GM12878 (cell line): Measurements from ENCODE around the gene SLIRP. TPM values are rescaled to one million over a fixed set of nuclear protein-coding genes. Genes with fewer than 3 reads are reported as not detected.

ENCODE experiments used
- ASH2L ChIP-seq: fragments of 300-600, 200-600 bp; sonication (generic); IDR thresholded peaks from 2 replicates; pipeline ENCODE4 v1.6.1; 2017; ENCODE audit warnings: low read depth, mild to moderate bottlenecking, borderline replicate concordance
- ATF2 ChIP-seq: IDR thresholded peaks from 2 replicates; pipeline ENCODE4 v1.6.1; 2012; ENCODE audit warnings: low read length, inconsistent platforms
- ATF7 ChIP-seq: fragments of 450-650 bp; IDR thresholded peaks from 2 replicates; pipeline ENCODE4 v1.6.1; 2016; ENCODE audit warnings: low read depth, mild to moderate bottlenecking
- BCLAF1 ChIP-seq: fragments of 450-650 bp; IDR thresholded peaks from 2 replicates; pipeline ENCODE4 v1.6.1; 2017; ENCODE audit warnings: antibody characterized with exemption, mild to moderate bottlenecking, moderate library complexity
- E2F8 ChIP-seq: fragments of 450-650 bp; IDR thresholded peaks from 2 replicates; pipeline ENCODE4 v1.6.1; 2018; ENCODE audit warnings: mild to moderate bottlenecking, low read depth, moderate library complexity; ENCODE audit not compliant: partially characterized antibody
- E4F1 ChIP-seq: fragments of 450-650 bp; IDR thresholded peaks from 2 replicates; pipeline ENCODE4 v1.6.1; 2018; ENCODE audit warnings: borderline replicate concordance, mild to moderate bottlenecking; ENCODE audit not compliant: partially characterized antibody
- GABPA ChIP-seq: IDR thresholded peaks from 2 replicates; pipeline ENCODE4 v1.6.1; 2014; ENCODE audit warnings: antibody characterized with exemption, low read depth, mild to moderate bottlenecking, inconsistent platforms
- HCFC1 ChIP-seq: fragments of 150-350 bp; IDR thresholded peaks from 2 replicates; pipeline ENCODE4 v1.6.1; 2014; ENCODE audit warnings: low read length
- KAT2A ChIP-seq: conservative IDR thresholded peaks from 2 replicates; pipeline ENCODE4 v1.6.1; 2011; ENCODE audit warnings: low read depth, low read length; ENCODE audit not compliant: control insufficient read depth
- NKRF ChIP-seq: fragments of 450-650 bp; conservative IDR thresholded peaks from 2 replicates; pipeline ENCODE4 v1.6.1; 2017; ENCODE audit warnings: mild to moderate bottlenecking, moderate library complexity
- NRF1 ChIP-seq: conservative IDR thresholded peaks from 2 replicates; pipeline ENCODE4 v1.6.1; 2011; ENCODE audit warnings: mild to moderate bottlenecking, low read depth, low read length, improper control_type of control experiment
- RB1 ChIP-seq: fragments of 450-650 bp; formaldehyde crosslinking; IDR thresholded peaks from 2 replicates; pipeline ENCODE4 v1.6.1; 2017; ENCODE audit warnings: mild to moderate bottlenecking, borderline replicate concordance
- RBBP5 ChIP-seq: fragments of 200-600 bp; sonication (generic); conservative IDR thresholded peaks from 2 replicates; pipeline ENCODE4 v1.6.1; 2016
- SMAD5 ChIP-seq: IDR thresholded peaks from 2 replicates; pipeline ENCODE4 v1.6.1; 2016; ENCODE audit warnings: antibody characterized with exemption, low read depth
- STAT1 ChIP-seq: fragments of 450-650 bp; conservative IDR thresholded peaks from 2 replicates; pipeline ENCODE4 v1.6.1; 2014; ENCODE audit warnings: antibody characterized with exemption, mild to moderate bottlenecking
- SUZ12 ChIP-seq: fragments of 200-600 bp; sonication (generic); IDR thresholded peaks from one replicate; pipeline ENCODE4 v1.6.1; 2018; ENCODE audit warnings: antibody characterized with exemption, mild to moderate bottlenecking; ENCODE audit not compliant: unreplicated experiment
- TCF12 ChIP-seq: IDR thresholded peaks from 2 replicates; pipeline ENCODE4 v1.6.1; 2011; ENCODE audit warnings: low read depth, mild to moderate bottlenecking, low read length
- ZNF217 ChIP-seq: fragments of 450-650 bp; IDR thresholded peaks from 2 replicates; pipeline ENCODE4 v1.6.1; 2017; ENCODE audit warnings: antibody characterized with exemption, mild to moderate bottlenecking
- ZNF274 ChIP-seq: IDR thresholded peaks from one replicate; pipeline ENCODE4 v1.8.0; 2011; ENCODE audit not compliant: insufficient read length, insufficient read depth
- polyA plus RNA-seq, 11 experiments: library from polyadenylated mRNA; depleted of rRNA in 4 of 11; unstranded in 6 of 11; stranded (reverse) in 5 of 11; fragments of >200 nt; fragmentation: Nextera tagmentation in 4 of 11; fragmentation: Illumina TruSeq in 1 of 11; extraction: Ambion mirVana in 4 of 11; extraction: Trizol in 1 of 11; gene quantifications; 1 replicate in 1 of 11; 2 replicates in 10 of 11; pipeline versions ENCODE4 v1.2.1 to v1.2.3, GENCODE V29; 2011 to 2016; ENCODE audit warnings: inconsistent platforms in 2 of 11, missing spikeins in 2 of 11, low read depth in 1 of 11
- total RNA-seq, 4 experiments: library from RNA; depleted of rRNA in 3 of 4; stranded (reverse); fragments of >200 nt in 3 of 4; fragmentation: Illumina TruSeq in 1 of 4; extraction: Trizol in 1 of 4; gene quantifications; 2 replicates each; pipeline versions ENCODE4 v1.2.1 to v1.2.3, GENCODE V29; 2013 to 2021

SLIRP gene
- total and polyA plus RNA-seq, 10 of the 15 experiments (the other 5 are each of a cell fraction or from before 2014, with no cell fraction given) = 196 to 1,510 (median 596) TPM

GRCh38 chr14:77707724-77708408 is at the start of gene SLIRP, which contains the start of gene ALKBH1 (continued):
- peak; percentile 91; the same call in 1 of the 2 replicates for TF ChIP-seq SMAD5
- TF ChIP-seq E4F1 = no peak
- TF ChIP-seq ATF2 = no peak
- peak; percentile 99 for TF ChIP-seq GABPA
- TF ChIP-seq KAT2A = no peak
- TF ChIP-seq STAT1 = no peak; the same call in 1 of the 2 replicates
- TF ChIP-seq SUZ12 = no peak
- TF ChIP-seq NKRF = peak; percentile 83
- TF ChIP-seq ASH2L = no peak
- TF ChIP-seq ZNF217 = no peak
- TF ChIP-seq TCF12 = 0 out of 2 replicates have a peak, but pooled peaks have one; percentile 29
- TF ChIP-seq HCFC1 = peak; percentile 74
- TF ChIP-seq RBBP5 = no peak
- no peak for TF ChIP-seq ATF7
- peak; percentile 71 for TF ChIP-seq E2F8
- TF ChIP-seq NRF1 = no peak
- TF ChIP-seq RB1 = 0 out of 2 replicates have a peak, but pooled peaks have one; percentile 12
- TF ChIP-seq BCLAF1 = no peak
- TF ChIP-seq ZNF274 = no peak
